GM12878 (cell line): ENCODE measurements around the gene STRBP. TPM values are rescaled to one million over a fixed set of nuclear protein-coding genes. Genes with fewer than 3 reads are reported as not detected.

Experiments used
- ATAC-seq: fragments of 200-7000 bp; cut with Tn5 transposase; 3 replicates; pipeline ENCODE4 v1.9.1; 2020; ENCODE audit warnings: mild to moderate bottlenecking, moderate library complexity
- BruUV-seq: library from RNA; stranded (reverse); fragments of 400-500 nt; replicated peaks from 2 replicates; lab custom pipeline; 2021; lab: Mats Ljungman, UMichigan
- CTCF ChIA-PET: fragments of 300-600 bp; sonication (Branson Sonifier 250); formaldehyde crosslinking; extraction: SDS; loops from one replicate; lab custom pipeline; 2021; ENCODE audit warnings: inconsistent platforms; lab: Yijun Ruan, JAX
- POLR2A ChIA-PET: fragments of 350-600 bp; formaldehyde crosslinking; extraction: SDS; loops from one replicate; lab custom pipeline; 2021; ENCODE audit warnings: inconsistent platforms; lab: Charles Lee
- RAD21 ChIA-PET: fragments of 300-600 bp; sonication (Branson Sonifier 250); formaldehyde crosslinking; loops from one replicate; lab custom pipeline; 2023; ENCODE audit warnings: antibody characterized with exemption; ENCODE audit not compliant: unreplicated experiment; lab: Charles Lee
- SMC1A ChIA-PET: fragments of 300-600 bp; sonication (Branson Sonifier 250); formaldehyde crosslinking; loops from one replicate; lab custom pipeline; 2023; ENCODE audit not compliant: unreplicated experiment, uncharacterized antibody; lab: Charles Lee
- DNase-seq: peaks from one replicate; pipeline ENCODE4 v3.0.0-alpha.2; 2011; ENCODE audit warnings: low read depth, low spot score
- FAIRE-seq: peaks from 3 replicates; lab custom pipeline; 2011; peaks lifted over from hg19 to GRCh38; lab: Jason Lieb, UNC
- H2AFZ ChIP-seq: 2 replicates; pipeline ENCODE4 v1.6.0; 2011; ENCODE audit warnings: low read depth, low read length, control low read depth; ENCODE audit not compliant: control insufficient read depth
- H3K27ac ChIP-seq: 2 replicates; pipeline ENCODE4 v1.5.1; 2011; ENCODE audit warnings: control low read depth; ENCODE audit not compliant: control insufficient read depth, insufficient read depth
- H3K27me3 ChIP-seq, 2 experiments: replicated peaks in 1 of 2; 2 replicates each; pipeline versions ENCODE4 v1.6.0 to v1.6.1; 2011; ENCODE audit warnings: low read length in 1 of 2; ENCODE audit not compliant: control insufficient read depth in 2 of 2, insufficient read depth in 2 of 2
- H3K36me3 ChIP-seq, 2 experiments: 2 replicates each; pipeline ENCODE4 v1.5.1; 2011; ENCODE audit warnings: low read length in 1 of 2; ENCODE audit not compliant: control insufficient read depth in 2 of 2, insufficient read depth in 2 of 2
- H3K4me1 ChIP-seq: 2 replicates; pipeline ENCODE4 v1.6.1; 2011; ENCODE audit warnings: mild to moderate bottlenecking, low read length, moderate library complexity, mixed read lengths; ENCODE audit not compliant: control insufficient read depth, insufficient read depth
- H3K4me2 ChIP-seq: 2 replicates; pipeline ENCODE4 v1.6.0; 2011; ENCODE audit warnings: control low read depth; ENCODE audit not compliant: control insufficient read depth, insufficient read depth
- H3K4me3 ChIP-seq: fragments of 200-600 bp; sonication (generic); 2 replicates; pipeline ENCODE4 v1.5.1; 2016
- H3K79me2 ChIP-seq: 2 replicates; pipeline ENCODE4 v1.6.0; 2011; ENCODE audit warnings: low read length; ENCODE audit not compliant: control insufficient read depth, insufficient read depth
- H3K9ac ChIP-seq: 2 replicates; pipeline ENCODE4 v1.8.0; 2011; ENCODE audit warnings: low read length, control low read depth, mixed read lengths; ENCODE audit not compliant: control insufficient read depth, insufficient read depth
- H3K9me3 ChIP-seq: replicated peaks from 3 replicates; pipeline ENCODE4 v1.5.1; 2011; ENCODE audit warnings: mild to moderate bottlenecking, low read length; ENCODE audit not compliant: control insufficient read depth, insufficient read depth
- H4K20me1 ChIP-seq: 2 replicates; pipeline ENCODE4 v1.6.0; 2011; ENCODE audit not compliant: control insufficient read depth, insufficient read depth
- ASH2L ChIP-seq: fragments of 300-600, 200-600 bp; sonication (generic); IDR thresholded peaks from 2 replicates; pipeline ENCODE4 v1.6.1; 2017; ENCODE audit warnings: low read depth, mild to moderate bottlenecking, borderline replicate concordance
- ATF2 ChIP-seq: IDR thresholded peaks from 2 replicates; pipeline ENCODE4 v1.6.1; 2012; ENCODE audit warnings: low read length, inconsistent platforms
- ATF3 ChIP-seq: IDR thresholded peaks from 2 replicates; pipeline ENCODE4 v1.6.1; 2011; ENCODE audit warnings: low read depth, mild to moderate bottlenecking, low read length, moderate library complexity, borderline replicate concordance; ENCODE audit errors: extremely low read depth
- BCL11A ChIP-seq: IDR thresholded peaks from 2 replicates; pipeline ENCODE4 v1.6.1; 2011; ENCODE audit warnings: low read depth, low read length
- CHD4 ChIP-seq: fragments of 200-600 bp; sonication (generic); IDR thresholded peaks from 2 replicates; pipeline ENCODE4 v1.6.1; 2016; ENCODE audit warnings: mild to moderate bottlenecking
- KDM1A ChIP-seq: fragments of 200-600 bp; sonication (generic); IDR thresholded peaks from 2 replicates; pipeline ENCODE4 v1.6.1; 2016; ENCODE audit warnings: borderline replicate concordance
- NFYB ChIP-seq: IDR thresholded peaks from 2 replicates; pipeline ENCODE4 v1.6.1; 2011; ENCODE audit warnings: low read depth, mild to moderate bottlenecking, low read length, improper control_type of control experiment, moderate library complexity; ENCODE audit not compliant: insufficient read depth
- POLR2AphosphoS5 ChIP-seq: IDR thresholded peaks from 2 replicates; pipeline ENCODE4 v1.6.1; 2011; ENCODE audit warnings: mild to moderate bottlenecking, low read length, inconsistent platforms
- RAD51 ChIP-seq: fragments of 450-650 bp; IDR thresholded peaks from 2 replicates; pipeline ENCODE4 v1.6.1; 2016; ENCODE audit warnings: moderate library complexity, mild to moderate bottlenecking, inconsistent platforms
- RCOR1 ChIP-seq: conservative IDR thresholded peaks from 2 replicates; pipeline ENCODE4 v1.6.1; 2012; ENCODE audit warnings: low read depth, low read length, improper control_type of control experiment
- SMC3 ChIP-seq: IDR thresholded peaks from 2 replicates; pipeline ENCODE4 v1.6.1; 2011; ENCODE audit warnings: low read length, improper control_type of control experiment, borderline replicate concordance
- WGBS: methylation state at CpG from one replicate; pipeline ENCODE4 v1.1.6; 2016; ENCODE audit warnings: low lambda C conversion rate; ENCODE audit not compliant: insufficient replicate concordance, insufficient coverage; ENCODE audit errors: missing lambda C conversion rate; 5-methylcytosine and 5-hydroxymethylcytosine counted together
- in situ Hi-C: fragments of 300-500 bp; cut with MboI; formaldehyde crosslinking; loops from 9 replicates; pipeline ENCODE4 v1.14.3; 2018; ENCODE audit warnings: mixed read lengths
- intact Hi-C: fragments of 100-400 bp; cut with micrococcal nuclease; formaldehyde crosslinking; loops from one replicate; pipeline ENCODE4 v1.14.2; 2022; ENCODE audit not compliant: unreplicated experiment
- polyA plus RNA-seq, 11 experiments: library from polyadenylated mRNA; depleted of rRNA in 4 of 11; unstranded in 6 of 11; stranded (reverse) in 5 of 11; fragments of >200 nt; fragmentation: Nextera tagmentation in 4 of 11; fragmentation: Illumina TruSeq in 1 of 11; extraction: Ambion mirVana in 4 of 11; extraction: Trizol in 1 of 11; gene quantifications; 1 replicate in 1 of 11; 2 replicates in 10 of 11; pipeline versions ENCODE4 v1.2.1 to v1.2.3, GENCODE V29; 2011 to 2016; ENCODE audit warnings: inconsistent platforms in 2 of 11, missing spikeins in 2 of 11, low read depth in 1 of 11
- total RNA-seq, 4 experiments: library from RNA; depleted of rRNA in 3 of 4; stranded (reverse); fragments of >200 nt in 3 of 4; fragmentation: Illumina TruSeq in 1 of 4; extraction: Trizol in 1 of 4; gene quantifications; 2 replicates each; pipeline versions ENCODE4 v1.2.1 to v1.2.3, GENCODE V29; 2013 to 2021
- TF ChIP-seq, protein P1 (sequence below): fragments of 450-650 bp; IDR thresholded peaks from 2 replicates; pipeline ENCODE4 v1.6.1; 2017; ENCODE audit warnings: mild to moderate bottlenecking, moderate library complexity
- TF ChIP-seq, protein P2 (sequence below): fragments of 450-650 bp; formaldehyde crosslinking; IDR thresholded peaks from 2 replicates; pipeline ENCODE4 v1.4.0; 2020; ENCODE audit warnings: mild to moderate bottlenecking, moderate library complexity

Gene STRBP
- total and polyA plus RNA-seq, 10 of the 15 experiments (the other 5 are each of a cell fraction or from before 2014, with no cell fraction given) = 31.0 to 96.8 (median 71.4) TPM

- TF ChIP-seq, protein P1, sequence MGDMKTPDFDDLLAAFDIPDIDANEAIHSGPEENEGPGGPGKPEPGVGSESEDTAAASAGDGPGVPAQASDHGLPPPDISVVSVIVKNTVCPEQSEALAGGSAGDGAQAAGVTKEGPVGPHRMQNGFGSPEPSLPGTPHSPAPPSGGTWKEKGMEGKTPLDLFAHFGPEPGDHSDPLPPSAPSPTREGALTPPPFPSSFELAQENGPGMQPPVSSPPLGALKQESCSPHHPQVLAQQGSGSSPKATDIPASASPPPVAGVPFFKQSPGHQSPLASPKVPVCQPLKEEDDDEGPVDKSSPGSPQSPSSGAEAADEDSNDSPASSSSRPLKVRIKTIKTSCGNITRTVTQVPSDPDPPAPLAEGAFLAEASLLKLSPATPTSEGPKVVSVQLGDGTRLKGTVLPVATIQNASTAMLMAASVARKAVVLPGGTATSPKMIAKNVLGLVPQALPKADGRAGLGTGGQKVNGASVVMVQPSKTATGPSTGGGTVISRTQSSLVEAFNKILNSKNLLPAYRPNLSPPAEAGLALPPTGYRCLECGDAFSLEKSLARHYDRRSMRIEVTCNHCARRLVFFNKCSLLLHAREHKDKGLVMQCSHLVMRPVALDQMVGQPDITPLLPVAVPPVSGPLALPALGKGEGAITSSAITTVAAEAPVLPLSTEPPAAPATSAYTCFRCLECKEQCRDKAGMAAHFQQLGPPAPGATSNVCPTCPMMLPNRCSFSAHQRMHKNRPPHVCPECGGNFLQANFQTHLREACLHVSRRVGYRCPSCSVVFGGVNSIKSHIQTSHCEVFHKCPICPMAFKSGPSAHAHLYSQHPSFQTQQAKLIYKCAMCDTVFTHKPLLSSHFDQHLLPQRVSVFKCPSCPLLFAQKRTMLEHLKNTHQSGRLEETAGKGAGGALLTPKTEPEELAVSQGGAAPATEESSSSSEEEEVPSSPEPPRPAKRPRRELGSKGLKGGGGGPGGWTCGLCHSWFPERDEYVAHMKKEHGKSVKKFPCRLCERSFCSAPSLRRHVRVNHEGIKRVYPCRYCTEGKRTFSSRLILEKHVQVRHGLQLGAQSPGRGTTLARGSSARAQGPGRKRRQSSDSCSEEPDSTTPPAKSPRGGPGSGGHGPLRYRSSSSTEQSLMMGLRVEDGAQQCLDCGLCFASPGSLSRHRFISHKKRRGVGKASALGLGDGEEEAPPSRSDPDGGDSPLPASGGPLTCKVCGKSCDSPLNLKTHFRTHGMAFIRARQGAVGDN = no peak
- TF ChIP-seq CHD4 (no peak), ATF2 (no peak), POLR2AphosphoS5 (no peak), ASH2L (no peak), KDM1A (no peak)
Measured at GRCh38 chr9:123084256-123084655, 184.1 kb downstream of the STRBP start (continued).

DNA sequence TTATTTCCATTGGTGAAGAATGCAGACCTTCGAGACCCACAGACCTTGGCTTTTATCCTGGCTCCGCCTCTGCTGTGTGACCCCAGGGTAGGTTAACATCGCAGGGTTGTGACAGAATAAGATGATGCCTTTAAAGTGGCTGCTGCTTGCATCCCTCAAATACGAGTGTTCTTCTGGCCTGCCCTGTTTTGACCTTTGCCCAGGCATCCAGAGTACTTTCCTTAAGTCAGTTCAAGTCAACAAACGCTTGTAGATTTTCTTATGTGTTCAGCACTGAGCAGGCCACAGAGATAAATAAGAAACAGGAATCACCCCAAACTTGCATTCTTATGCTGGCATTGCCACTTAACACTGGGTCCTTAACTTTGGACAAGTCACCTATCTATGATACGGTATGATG lies 184.7 kb downstream of the STRBP start:
- in situ Hi-C loops = loop anchor here (5.0 kb wide), 1 partner anchor 269 kb away; no protein-coding TSS in a partner anchor
- no peak for TF ChIP-seq NFYB
- no peak for TF ChIP-seq ATF3
- no peak for TF ChIP-seq RAD51
- TF ChIP-seq RCOR1 = no peak
- TF ChIP-seq BCL11A = no peak
- TF ChIP-seq, protein P2, sequence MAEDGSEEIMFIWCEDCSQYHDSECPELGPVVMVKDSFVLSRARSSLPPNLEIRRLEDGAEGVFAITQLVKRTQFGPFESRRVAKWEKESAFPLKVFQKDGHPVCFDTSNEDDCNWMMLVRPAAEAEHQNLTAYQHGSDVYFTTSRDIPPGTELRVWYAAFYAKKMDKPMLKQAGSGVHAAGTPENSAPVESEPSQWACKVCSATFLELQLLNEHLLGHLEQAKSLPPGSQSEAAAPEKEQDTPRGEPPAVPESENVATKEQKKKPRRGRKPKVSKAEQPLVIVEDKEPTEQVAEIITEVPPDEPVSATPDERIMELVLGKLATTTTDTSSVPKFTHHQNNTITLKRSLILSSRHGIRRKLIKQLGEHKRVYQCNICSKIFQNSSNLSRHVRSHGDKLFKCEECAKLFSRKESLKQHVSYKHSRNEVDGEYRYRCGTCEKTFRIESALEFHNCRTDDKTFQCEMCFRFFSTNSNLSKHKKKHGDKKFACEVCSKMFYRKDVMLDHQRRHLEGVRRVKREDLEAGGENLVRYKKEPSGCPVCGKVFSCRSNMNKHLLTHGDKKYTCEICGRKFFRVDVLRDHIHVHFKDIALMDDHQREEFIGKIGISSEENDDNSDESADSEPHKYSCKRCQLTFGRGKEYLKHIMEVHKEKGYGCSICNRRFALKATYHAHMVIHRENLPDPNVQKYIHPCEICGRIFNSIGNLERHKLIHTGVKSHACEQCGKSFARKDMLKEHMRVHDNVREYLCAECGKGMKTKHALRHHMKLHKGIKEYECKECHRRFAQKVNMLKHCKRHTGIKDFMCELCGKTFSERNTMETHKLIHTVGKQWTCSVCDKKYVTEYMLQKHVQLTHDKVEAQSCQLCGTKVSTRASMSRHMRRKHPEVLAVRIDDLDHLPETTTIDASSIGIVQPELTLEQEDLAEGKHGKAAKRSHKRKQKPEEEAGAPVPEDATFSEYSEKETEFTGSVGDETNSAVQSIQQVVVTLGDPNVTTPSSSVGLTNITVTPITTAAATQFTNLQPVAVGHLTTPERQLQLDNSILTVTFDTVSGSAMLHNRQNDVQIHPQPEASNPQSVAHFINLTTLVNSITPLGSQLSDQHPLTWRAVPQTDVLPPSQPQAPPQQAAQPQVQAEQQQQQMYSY (CRISPR knock-in tag) = no peak
- no peak for TF ChIP-seq SMC3

More for the DNA sequence above, 184.7 kb downstream of the STRBP start:
- Histone ChIP-seq H3K36me3 (peaks cover 0 to 11% of the 10 kb centered on the region in 2 experiments), H3K27me3 (no peaks in the 10 kb centered on the region), H3K4me1 (no peaks in the 10 kb centered on the region), H4K20me1 (no peaks in the 10 kb centered on the region), H3K27ac (no peak overlapping the region), H3K9me3 (no peaks in the 10 kb centered on the region), H2AFZ (no peak overlapping the region), H3K4me2 (no peak overlapping the region), H3K9ac (no peak overlapping the region), H3K79me2 (no peaks in the 10 kb centered on the region), H3K4me3 (no peak overlapping the region)
- 97% methylated on average over 6 of the region's 6 CpGs for WGBS
- FAIRE-seq (no peak), DNase-seq (no peak), ATAC-seq (no peak)
- ChIA-PET POLR2A (no interaction called here), SMC1A (interaction anchor here (0.9 to 3.8 kb wide), 7 partner anchors 9 to 270 kb away, joined by 3 to 21 read pairs (median 15); no protein-coding TSS in a partner anchor), RAD21 (interaction anchor here (1.0 to 6.5 kb wide), 2 partner anchors 142 to 266 kb away, joined by 4 to 47 read pairs; no protein-coding TSS in a partner anchor), CTCF (interaction anchor here (1.3 to 5.8 kb wide), 6 partner anchors 8 to 270 kb away, joined by 3 to 115 read pairs (median 10); no protein-coding TSS in a partner anchor)
- intact Hi-C loops = loop anchor here (5.0 kb wide), 1 partner anchor 144 kb away; no protein-coding TSS in a partner anchor
- BruUV-seq = no TSS peak
